Smooth muscle cell (in vitro differentiated cells): Measurements from ENCODE around the gene CEP112. TPM values are rescaled to one million over a fixed set of nuclear protein-coding genes. Genes with fewer than 3 reads are reported as not detected.

Experiments
- DNase-seq: peaks from one replicate; lab custom pipeline; 2025; ENCODE audit not compliant: unreplicated experiment; lab: John Stamatoyannopoulos, UW
- H2AFZ ChIP-seq: fragments of 200-600 bp; sonication (generic); 2 replicates; pipeline ENCODE4 v1.6.0; 2016; ENCODE audit warnings: antibody characterized with exemption, low read depth, mild to moderate bottlenecking
- H3F3A ChIP-seq: fragments of 200-600 bp; sonication (generic); 2 replicates; pipeline ENCODE4 v1.6.0; 2017; ENCODE audit warnings: antibody characterized with exemption, low read depth
- H3K27ac ChIP-seq: fragments of 200-600 bp; sonication (generic); 2 replicates; pipeline ENCODE4 v1.5.1; 2016; ENCODE audit warnings: low read depth, mild to moderate bottlenecking
- H3K27me3 ChIP-seq: fragments of 200-600 bp; sonication (generic); 2 replicates; pipeline ENCODE4 v1.6.1; 2016; ENCODE audit warnings: low read depth, mild to moderate bottlenecking
- H3K36me3 ChIP-seq: fragments of 200-600 bp; sonication (generic); 2 replicates; pipeline ENCODE4 v1.5.1; 2016; ENCODE audit warnings: low read depth
- H3K4me1 ChIP-seq: fragments of 200-600 bp; sonication (generic); 2 replicates; pipeline ENCODE4 v1.5.1; 2016; ENCODE audit warnings: low read depth
- H3K4me2 ChIP-seq: fragments of 200-600 bp; sonication (generic); 2 replicates; pipeline ENCODE4 v1.6.0; 2016; ENCODE audit warnings: mild to moderate bottlenecking
- H3K4me3 ChIP-seq: fragments of 200-600 bp; sonication (generic); 2 replicates; pipeline ENCODE4 v1.5.1; 2016; ENCODE audit warnings: mild to moderate bottlenecking
- H3K79me2 ChIP-seq: fragments of 200-600 bp; sonication (generic); 2 replicates; pipeline ENCODE4 v1.6.0; 2016; ENCODE audit warnings: low read depth, mild to moderate bottlenecking
- H3K9ac ChIP-seq: fragments of 200-600 bp; sonication (generic); 2 replicates; pipeline ENCODE4 v1.6.0; 2016; ENCODE audit warnings: low read depth
- H3K9me3 ChIP-seq: fragments of 200-600 bp; sonication (generic); replicated peaks from 2 replicates; pipeline ENCODE4 v1.5.1; 2016; ENCODE audit warnings: low read depth
- H4K20me1 ChIP-seq: fragments of 200-600 bp; sonication (generic); 2 replicates; pipeline ENCODE4 v1.6.0; 2016; ENCODE audit warnings: low read depth
- WGBS: methylation state at CpG from one replicate; pipeline ENCODE4 v1.1.7; 2016; ENCODE audit warnings: low lambda C conversion rate; 5-methylcytosine and 5-hydroxymethylcytosine counted together
- polyA plus RNA-seq: library from polyadenylated mRNA; unstranded; fragments of >200 nt; fragmentation: Nextera tagmentation; extraction: Ambion mirVana; gene quantifications from 2 replicates; pipeline ENCODE4 v1.2.1, GENCODE V29; 2016
- total RNA-seq: library from RNA; depleted of rRNA; stranded (reverse); fragments of >200 nt; gene quantifications from 2 replicates; pipeline ENCODE4 v1.2.3, GENCODE V29; 2014
- TF ChIP-seq, protein P1 (sequence below): fragments of 200-600 bp; sonication (generic); IDR thresholded peaks from 2 replicates; pipeline ENCODE4 v1.5.1; 2017; ENCODE audit warnings: borderline replicate concordance, mild to moderate bottlenecking, antibody characterized with exemption; ENCODE audit not compliant: insufficient read depth, poor library complexity, severe bottlenecking

Gene CEP112
- total and polyA plus RNA-seq, 2 experiments from 2014 or later: 8.3 to 9.9 TPM

GRCh38 chr17:66222798-66223350 is 30.9 kb upstream of the CEP112 start:
- TF ChIP-seq, protein P1, sequence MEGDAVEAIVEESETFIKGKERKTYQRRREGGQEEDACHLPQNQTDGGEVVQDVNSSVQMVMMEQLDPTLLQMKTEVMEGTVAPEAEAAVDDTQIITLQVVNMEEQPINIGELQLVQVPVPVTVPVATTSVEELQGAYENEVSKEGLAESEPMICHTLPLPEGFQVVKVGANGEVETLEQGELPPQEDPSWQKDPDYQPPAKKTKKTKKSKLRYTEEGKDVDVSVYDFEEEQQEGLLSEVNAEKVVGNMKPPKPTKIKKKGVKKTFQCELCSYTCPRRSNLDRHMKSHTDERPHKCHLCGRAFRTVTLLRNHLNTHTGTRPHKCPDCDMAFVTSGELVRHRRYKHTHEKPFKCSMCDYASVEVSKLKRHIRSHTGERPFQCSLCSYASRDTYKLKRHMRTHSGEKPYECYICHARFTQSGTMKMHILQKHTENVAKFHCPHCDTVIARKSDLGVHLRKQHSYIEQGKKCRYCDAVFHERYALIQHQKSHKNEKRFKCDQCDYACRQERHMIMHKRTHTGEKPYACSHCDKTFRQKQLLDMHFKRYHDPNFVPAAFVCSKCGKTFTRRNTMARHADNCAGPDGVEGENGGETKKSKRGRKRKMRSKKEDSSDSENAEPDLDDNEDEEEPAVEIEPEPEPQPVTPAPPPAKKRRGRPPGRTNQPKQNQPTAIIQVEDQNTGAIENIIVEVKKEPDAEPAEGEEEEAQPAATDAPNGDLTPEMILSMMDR: no peak
- Histone ChIP-seq H3K4me3 (no peak overlapping the region), H3K4me1 (no peaks in the 10 kb centered on the region), H3K36me3 (no peaks in the 10 kb centered on the region), H3K27me3 (peaks cover 11% of the 10 kb centered on the region), H2AFZ (no peak overlapping the region), H3K79me2 (no peaks in the 10 kb centered on the region), H3K4me2 (no peak overlapping the region), H4K20me1 (no peaks in the 10 kb centered on the region), H3K27ac (no peak overlapping the region), H3K9me3 (no peaks in the 10 kb centered on the region), H3K9ac (no peak overlapping the region), H3F3A (no peaks in the 10 kb centered on the region)
- WGBS: 88% methylated on average over 5 of the region's 5 CpGs
- no peak for DNase-seq

GRCh38 chr17:66221755-66222530 is 30.0 kb upstream of the CEP112 start:
- Histone ChIP-seq H3K27ac (no peak overlapping the region), H3K9ac (no peak overlapping the region), H3K4me3 (no peak overlapping the region), H2AFZ (no peak overlapping the region), H4K20me1 (no peaks in the 10 kb centered on the region), H3K27me3 (peaks cover 11% of the 10 kb centered on the region), H3K4me1 (no peaks in the 10 kb centered on the region), H3K79me2 (no peaks in the 10 kb centered on the region), H3K4me2 (no peak overlapping the region), H3K36me3 (no peaks in the 10 kb centered on the region), H3K9me3 (no peaks in the 10 kb centered on the region), H3F3A (no peaks in the 10 kb centered on the region)
- 85% methylated on average over 11 of the region's 11 CpGs for WGBS
- TF ChIP-seq, protein P1: no peak
- DNase-seq: no peak

DNA sequence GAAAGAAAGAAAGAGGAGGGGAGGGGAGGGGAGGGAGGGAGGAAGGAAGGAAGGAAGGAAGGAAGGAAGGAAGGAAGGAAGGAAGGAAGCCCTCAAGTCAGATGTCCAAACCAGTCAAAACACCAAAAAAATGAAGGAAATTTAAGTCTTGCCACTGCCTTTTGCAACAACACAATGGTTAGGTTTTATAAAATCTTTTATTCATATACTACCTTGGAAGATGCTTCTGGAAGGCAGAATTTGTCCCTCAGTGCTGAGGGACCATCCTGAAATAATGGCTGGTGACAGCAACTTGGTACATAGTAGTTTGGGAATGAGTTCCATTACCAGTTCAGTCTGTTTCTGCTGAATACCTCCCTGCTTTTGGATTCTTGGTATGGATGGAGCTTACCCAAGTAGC is 29.4 kb upstream of the CEP112 start:
- no peak overlapping the region for H3K4me3 ChIP-seq
- no peaks in the 10 kb centered on the region for H3K4me1 ChIP-seq
- no peak overlapping the region for H3K27ac ChIP-seq
- DNase-seq: no peak
- H3K27me3 ChIP-seq: peaks cover 11% of the 10 kb centered on the region
- no peaks in the 10 kb centered on the region for H3K36me3 ChIP-seq
- no peak overlapping the region for H2AFZ ChIP-seq
- H3K79me2 ChIP-seq: no peaks in the 10 kb centered on the region
- TF ChIP-seq, protein P1: no peak
- H3F3A ChIP-seq: no peaks in the 10 kb centered on the region
- no peak overlapping the region for H3K4me2 ChIP-seq
- H3K9ac ChIP-seq: no peak overlapping the region
- no peaks in the 10 kb centered on the region for H3K9me3 ChIP-seq
- no peaks in the 10 kb centered on the region for H4K20me1 ChIP-seq
